HG02981 (cell line): ENCODE measurements around the gene SGTA.

Experiments used
- ATAC-seq: cut with Tn5 transposase; IDR thresholded peaks from one replicate; pipeline ENCODE4 v1.9.1; 2021; ENCODE audit warnings: mild to moderate bottlenecking, moderate library complexity; ENCODE audit not compliant: unreplicated experiment

SGTA gene

DNA sequence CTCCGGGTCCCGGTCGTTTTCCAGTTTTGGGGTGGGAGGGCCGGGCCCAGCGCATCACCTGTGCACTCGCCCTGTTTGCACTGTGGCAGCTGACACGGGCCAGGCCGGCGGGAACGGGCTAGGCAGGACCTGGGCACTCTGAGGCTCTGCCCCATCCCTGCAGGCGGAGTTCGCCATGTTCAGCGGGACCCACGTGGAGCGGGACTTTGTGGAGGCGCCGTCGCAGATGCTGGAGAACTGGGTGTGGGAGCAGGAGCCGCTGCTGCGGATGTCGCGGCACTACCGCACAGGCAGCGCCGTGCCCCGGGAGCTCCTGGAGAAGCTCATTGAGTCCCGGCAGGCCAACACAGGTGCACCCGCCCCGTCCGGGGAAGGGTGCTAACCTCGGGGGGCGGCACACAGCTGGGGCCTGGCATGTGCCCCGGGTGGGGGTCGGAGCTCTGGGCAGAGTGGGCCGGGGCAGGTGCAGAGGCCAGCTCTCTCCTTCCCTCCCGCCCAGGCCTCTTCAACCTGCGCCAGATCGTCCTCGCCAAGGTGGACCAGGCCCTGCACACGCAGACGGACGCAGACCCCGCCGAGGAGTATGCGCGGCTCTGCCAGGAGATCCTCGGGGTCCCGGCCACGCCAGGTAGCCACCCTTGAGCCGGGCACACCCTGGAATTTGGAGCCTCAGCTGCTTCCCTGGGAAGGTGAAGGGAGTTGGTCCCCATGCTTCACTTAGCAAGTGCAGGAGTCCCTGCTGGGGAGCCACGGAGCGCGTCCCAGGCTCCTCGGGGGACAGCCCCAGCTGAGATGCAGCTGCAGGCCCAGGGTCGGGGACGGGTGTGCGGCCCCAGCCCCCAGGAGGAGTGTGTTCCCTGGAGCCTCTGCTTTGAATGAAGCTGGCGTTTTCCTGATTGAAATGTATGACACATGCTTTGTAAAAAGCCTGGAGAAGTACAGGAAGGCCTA, 27.3 kb upstream of the SGTA start:
- no peak for ATAC-seq

DNA sequence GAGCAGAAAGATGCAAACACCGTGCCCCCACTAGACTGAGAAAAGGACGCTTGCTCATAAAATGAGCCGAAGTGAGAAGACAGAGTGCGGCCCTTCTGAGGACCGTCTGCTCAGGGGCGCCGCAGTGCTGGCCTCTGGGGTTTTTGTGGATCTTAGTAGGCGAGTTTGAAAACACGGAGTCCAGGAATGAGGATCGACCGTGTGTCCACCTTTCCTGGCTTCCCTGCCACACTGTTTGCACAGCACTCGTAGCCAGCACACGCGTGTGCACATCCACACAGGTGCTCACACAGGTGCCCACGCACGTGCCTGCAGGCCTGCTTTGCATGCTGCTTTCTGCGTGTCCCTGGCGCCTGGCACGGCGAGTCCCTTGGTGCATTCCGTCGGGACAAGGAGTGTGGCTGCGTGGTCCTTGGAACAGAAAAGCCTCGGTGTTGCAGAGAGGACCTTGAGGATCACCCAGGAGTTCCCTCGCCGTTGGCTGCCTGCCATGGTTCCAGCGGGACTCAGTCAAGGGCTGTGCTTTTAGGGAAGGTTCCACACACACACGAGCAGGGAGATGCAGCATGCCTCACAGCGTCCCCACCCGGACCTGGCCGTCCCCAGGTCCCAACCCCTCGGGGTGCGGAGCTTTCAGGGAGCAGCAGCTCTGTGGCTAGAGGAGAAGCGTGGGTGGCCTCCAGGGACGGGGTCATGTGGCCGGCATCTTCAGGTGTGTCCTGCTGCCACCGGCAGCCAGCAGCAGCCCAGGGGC, 26.5 kb upstream of the SGTA start:
- ATAC-seq: no peak

DNA sequence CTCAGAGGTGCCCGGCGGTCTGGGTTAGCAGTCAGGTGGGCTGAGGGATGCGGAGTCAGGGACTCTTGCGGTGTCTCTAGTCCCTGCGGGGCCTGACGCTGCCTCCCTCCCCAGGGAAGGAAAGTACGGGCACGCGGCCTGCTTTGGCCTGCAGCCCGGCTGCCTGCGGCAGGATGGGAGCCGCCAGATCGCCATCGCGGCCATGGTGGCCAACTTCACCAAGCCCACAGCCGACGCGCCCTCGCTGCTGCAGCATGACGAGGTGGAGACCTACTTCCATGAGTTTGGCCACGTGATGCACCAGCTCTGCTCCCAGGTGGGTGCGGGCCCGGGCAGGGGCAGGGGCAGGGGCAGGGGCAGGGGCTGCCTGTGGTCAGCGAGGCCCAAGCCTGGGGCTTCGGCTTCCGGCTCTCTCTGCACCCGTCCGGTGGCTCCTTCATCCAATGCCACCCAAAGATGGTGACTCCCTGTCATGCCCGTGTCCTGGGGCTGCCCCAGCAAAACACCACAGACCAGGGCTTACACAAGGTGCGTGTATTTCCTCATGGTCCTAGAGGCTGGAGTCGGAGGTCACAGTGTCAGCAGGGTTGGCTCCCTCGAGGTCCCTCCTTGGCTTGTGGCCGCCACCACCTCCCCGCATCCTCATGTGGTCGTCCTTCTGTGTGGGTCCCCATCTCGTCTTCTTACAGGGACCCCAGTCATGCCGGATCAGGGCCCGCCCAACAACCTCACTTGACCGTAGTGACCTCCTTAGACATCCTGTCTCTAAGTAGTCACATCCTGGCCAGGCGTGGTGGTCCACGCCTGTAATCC, 25.3 kb upstream of the SGTA start:
- ATAC-seq: no peak

DNA sequence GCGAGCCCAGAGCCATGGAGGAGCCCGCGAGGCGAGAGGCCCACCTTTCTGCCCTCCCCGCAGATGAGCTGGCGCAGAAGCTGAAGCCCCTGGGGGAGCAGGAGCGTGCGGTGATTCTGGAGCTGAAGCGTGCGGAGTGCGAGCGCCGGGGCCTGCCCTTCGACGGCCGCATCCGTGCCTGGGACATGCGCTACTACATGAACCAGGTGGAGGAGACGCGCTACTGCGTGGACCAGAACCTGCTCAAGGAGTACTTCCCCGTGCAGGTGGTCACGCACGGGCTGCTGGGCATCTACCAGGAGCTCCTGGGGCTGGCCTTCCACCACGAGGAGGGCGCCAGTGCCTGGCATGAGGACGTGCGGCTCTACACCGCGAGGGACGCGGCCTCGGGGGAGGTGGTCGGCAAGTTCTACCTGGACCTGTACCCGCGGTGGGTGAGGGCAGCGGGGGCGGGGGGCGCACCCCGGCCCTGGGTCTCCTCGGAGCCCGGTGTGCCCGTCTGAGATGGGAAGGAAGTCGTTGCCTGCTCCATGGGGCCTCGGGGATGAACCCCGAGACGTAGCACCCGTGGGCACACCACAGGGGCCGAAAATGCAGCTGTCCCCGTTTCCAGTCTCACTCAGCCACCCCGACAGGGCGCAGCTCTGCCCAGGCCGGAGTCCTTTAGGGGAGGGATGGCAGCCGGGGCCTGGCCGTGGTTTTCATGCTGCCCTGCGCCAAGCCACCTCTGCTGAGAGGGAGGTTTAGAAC, 24.5 kb upstream of the SGTA start:
- ATAC-seq: no peak

DNA sequence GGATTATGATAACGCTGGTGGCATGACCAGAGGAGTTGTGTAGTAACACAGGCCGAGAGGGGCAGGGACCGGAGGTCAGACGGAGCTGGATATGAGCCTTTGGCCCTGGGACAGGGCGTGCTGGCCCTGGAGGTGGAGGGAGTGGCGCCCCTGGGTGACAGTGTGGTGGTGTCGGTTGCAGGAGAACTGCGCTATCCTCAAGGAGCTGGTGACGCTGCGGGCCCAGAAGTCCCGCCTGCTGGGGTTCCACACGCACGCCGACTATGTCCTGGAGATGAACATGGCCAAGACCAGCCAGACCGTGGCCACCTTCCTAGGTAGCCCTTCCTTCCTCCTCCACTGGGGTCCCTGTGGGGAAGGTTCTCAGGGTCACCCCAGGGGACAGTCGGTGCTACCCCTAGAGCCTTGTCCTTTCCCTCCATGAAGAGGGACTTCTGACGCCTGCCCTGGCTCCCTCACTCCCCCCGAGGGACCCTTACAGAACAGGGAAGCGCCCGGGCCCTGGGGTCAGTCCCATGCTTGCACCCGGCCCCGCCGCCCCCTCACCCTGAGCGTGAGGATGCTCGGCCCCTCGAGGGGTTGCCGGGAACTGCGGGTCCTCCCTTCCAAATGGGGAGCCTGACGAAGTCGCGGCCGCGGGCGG, 23.8 kb upstream of the SGTA start:
- no peak for ATAC-seq

DNA sequence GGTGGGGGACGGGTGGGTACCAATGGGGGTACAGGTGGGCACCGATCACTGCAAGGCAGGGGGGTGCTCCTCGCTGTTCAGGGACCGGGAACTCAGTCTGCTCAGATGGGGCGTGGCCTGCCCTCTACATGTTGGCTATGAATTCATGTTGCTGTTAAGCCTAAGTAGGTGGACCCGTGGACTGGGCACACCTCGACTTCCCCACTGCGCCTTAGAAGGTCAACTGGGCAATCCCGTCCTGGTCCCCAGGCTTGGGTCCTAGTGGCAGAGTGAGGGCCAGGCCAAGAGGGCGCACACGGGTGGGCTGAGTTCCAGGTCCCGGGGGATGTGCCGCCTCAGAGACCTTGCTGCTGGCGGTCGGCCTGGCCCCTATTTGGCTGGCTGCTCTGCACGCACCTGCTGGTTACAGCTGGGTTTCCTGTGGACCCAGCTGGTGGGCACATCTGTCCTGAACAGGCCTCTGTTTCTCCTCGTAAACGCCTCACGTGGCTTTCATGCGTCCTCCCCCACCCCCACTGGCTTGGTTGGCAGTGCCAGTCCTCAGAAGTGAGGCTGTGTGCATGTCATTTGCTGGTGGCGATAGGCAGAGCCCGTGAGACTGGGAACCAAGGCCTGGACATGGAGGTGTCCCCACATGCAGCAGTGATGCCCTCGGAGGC, 23.0 kb upstream of the SGTA start:
- no peak for ATAC-seq

DNA sequence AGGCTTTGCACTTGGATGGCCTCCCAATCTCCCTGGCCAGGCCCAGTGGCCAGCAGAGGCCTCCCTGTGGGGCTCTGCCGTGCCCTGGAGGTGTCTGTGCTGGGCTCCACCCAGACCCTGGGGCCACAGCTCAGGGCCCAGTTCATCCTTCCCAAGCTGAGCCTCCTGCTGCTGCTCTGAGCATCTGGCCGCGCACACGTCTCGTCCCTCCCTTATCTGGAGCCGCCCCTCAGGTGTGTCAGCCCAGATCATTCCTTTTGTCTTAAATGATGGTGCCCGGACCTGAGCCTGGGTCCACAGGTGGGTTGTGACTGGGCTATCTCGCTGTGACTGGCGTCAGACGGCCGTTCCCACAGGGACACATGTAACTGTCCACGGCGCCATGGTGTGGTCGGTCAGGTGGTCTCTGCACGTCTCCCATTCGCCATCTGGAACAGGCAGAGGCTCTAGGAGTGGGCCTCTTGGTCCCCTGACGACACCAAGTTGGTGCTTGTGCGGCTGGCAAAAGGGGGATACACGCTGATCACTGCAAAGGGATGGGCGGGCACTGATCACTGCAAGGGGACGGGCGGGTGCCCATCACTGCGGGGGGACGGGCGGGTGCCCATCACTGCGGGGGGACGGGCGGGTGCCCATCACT, 22.3 kb upstream of the SGTA start:
- no peak for ATAC-seq

DNA sequence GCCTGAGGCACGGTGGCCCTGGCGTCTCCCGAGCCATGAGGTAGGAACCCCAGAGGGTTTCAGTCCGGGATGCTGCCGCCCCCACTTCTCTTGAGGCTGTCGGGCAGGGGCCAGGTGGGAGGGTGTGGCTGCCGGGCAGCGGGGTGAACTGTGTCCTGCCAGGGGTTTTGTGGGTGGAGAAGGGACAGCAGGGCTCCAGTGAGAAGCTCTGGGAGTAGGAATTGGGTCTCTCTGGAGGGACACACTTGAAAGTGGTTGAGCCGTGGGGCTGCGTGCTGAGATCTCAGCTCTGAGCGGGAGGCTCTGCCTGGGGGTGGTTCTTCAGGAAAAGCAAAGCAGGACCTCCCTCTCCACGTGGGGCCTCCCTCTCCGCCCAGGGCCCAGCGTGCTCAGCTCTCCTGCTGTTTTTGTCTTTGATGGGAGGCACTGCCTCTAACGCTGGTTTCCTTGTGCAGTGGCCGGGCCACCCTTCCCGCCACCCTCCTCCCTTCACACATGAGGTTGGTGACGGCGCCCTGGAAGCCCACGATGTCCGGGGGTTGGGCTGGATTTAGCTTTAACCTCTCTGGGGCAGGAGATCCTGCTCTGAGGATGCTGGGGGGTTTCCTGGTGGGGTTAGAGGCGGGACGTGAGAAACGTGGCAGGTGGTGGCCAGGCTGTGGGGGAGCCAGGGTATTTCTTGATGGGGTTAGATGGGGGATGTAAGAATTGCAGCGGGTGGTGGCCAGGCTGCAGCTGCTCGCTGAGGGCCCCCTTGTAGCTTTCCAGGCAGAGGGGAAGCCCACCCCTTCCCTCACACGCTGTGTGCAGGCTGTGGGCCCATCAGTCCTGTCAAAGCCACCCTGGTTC, 21.3 kb upstream of the SGTA start:
- ATAC-seq: no peak

DNA sequence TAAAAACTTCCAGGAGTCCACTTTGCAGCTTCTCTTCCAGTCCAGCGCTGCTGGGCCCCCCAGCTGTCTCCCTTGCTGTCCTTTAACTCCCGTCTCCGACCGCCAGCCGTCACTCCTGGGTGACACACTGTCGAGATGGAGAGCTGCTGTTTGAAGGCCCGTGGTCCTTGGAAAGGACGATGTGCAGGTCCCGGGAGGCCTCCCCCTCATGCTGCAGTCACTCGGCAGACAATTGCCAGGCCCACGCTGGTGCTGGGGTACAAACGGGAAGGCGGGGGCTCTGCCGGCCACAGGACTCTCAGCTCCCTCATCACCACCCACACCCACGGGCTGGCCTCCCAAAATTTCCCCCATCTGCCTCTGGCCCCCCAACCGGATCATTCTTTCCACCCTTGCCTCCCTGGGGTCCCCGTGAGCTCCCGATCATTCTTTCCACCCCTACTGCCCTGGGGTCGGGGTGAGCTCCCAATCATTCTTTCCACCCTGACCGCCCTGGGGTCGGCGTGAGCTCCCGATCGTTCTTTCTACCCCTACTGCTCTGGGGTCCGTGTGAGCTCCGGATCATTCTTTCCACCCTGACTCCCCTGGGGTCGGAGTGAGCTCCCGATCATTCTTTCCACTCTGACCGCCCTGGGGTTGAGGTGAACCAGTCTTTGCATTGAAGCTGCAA, 20.5 kb upstream of the SGTA start:
- no peak for ATAC-seq

DNA sequence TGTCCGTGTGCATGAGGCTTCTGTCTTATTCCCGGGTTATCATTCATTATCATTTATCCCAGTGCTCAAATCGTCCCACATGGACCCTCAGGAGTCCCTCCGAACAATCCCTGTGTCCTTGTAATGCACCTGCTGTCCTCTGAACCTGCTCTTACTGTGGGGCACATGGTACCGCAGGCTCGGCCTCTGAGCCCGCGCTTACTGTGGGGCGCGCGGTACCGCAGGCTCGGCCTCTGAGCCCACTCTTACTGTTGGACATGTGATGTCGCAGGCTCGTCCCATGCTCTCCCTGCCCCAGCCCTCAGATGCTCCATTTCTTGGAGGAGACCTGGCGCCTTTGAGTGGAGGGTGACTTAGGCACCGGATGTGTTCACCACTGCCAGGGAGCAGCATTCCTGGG, 19.8 kb upstream of the SGTA start:
- ATAC-seq: no peak

DNA sequence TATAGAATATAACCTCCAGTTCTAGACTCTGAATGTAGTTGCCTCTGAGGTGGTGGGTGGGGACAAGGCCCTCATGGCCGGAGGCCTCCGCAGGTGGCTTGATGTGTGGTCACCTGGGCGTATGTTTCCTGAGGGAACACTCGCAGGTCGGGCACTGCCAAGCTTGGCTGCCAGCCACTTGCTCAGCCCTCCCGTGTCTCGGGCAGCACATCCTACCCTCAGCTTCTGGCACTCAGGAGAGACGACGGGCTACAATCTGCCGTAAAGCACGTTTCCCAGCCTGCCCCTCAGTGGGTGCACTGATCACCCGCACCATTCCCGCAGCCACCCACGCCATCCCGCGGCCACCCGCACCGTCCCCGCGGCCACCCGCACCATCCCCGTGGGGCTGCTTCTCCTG, 17.4 kb upstream of the SGTA start:
- no peak for ATAC-seq

DNA sequence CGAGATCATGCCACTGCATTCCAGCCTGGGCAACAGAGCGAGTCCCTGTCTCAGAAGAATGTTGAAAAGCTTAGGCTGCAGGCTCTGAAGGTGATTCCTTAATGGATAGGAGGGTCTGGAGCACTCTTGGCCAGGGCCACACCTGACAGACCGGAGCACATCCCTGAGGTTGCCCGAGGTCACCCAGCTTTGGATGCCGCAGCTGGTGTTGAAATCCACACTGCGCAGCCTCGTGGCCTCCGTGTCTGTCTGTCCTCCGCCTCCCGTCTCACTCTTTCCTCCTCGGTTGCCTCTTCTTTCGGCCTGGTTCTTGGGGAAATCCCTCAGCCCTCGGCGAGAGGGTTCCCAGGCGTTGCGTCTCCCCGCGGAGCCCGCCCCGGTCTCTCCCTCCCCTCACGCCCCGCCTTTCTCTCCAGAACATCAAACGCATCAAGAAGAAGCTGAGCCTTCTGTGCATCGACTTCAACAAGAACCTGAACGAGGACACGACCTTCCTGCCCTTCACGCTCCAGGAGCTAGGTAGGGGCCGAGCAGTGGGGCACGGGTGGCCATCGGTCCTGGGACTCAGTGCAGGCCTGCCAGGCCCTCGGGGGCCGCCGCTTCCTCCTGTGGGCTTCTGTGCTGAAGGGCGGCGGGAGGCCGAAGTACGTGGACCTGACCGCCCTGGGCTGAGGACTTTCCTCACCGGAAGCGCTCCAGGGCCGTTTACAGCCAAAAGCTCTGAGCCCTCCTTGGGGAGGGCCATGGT, 16.4 kb upstream of the SGTA start:
- ATAC-seq: no peak

DNA sequence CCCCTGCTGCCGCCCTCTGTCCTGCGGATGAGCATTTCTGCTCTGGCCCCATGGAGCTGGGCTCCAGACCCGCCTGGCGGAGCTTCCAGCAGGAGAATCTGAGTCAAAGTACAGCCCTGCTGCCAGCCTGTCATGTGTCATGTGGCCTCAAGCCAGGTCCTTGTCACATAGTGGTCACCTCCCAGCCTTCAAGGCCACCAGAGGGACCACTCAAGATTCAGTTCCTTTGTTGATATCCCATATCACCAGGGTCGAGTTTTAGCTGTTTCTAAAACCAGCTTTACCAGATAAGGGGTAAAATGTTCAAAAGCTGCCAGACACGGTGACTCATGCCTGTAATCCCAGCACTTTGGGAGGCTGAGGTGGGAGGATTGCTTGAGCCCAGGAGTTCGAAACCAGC, 15.7 kb upstream of the SGTA start:
- no peak for ATAC-seq

DNA sequence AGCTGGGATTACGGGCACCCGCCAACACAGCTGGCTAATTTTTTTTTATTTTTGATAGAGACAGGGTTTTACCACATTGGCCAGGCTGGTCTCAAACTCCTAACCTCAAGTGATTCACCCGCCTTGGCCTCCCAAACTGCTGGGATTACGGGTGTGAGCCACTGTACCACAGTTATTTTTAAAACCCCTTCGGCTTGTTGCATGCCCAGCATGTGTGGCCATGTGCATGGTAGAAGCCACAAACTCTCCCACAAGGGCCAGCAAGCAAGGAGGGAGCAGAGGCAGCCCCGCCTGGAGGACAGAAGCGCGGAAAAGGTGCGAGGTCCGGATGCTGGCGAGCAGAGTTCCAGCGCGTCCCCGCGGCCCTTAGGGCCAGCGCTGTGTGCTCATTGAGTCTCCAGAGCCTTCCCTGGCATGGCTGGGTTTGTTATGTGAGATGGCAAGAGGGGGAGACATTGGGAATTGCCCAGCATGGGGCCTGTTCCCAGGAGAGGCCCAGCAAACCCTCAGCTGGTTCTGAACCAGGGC, 15.1 kb upstream of the SGTA start:
- ATAC-seq: no peak

DNA sequence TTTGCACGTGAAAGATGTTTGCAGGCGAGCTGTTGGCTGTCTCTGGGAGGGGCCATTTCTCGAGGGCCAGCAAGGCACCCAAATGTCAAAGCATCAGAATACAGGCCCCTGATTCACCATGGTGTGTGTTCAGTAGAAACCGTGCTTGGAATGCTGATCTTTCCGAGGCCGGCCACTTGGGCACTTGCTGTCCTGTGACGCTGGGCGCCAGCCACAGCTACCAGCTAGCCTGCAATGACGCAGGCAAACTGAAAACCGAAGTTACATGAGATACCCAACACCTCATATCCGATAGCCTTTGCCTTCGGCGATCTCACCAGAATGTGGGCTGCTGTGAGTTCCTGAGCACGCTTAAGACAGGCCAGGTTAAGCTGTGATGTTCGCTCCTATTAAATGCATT, 14.2 kb upstream of the SGTA start:
- no peak for ATAC-seq

DNA sequence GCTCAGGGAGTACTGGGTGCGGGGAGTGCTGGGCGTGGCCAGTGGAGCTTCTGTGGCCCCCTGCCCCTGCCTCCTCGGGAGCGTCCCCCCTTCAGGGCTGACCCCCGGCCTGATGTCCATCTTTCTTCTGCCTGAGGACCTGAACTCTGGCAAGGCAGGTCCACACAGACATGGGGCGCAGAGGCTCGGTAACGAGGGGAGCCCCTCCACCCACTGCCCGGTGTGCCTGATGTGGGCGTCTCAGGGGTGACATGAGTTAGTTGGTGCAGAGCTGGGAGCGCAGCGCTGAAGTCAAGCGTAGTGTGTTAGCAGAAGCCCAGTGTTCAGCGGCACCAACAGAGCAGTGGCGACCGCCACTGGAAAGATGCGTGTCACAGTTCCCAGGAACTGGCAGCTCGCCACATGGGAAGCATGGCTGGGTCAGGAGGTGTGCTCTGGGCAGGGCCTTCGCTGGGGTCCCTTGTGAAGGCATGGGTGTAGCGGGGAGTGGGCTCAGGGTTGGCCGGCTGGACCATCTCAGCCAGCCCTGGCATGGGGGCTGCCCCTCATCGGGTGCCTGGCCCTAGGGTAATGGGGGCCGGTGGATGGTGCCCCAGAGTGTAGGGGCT, 13.7 kb upstream of the SGTA start:
- ATAC-seq: no peak
